ENCODE data around the gene CAPN1.
"Not testable (repeated sequence)": the region's sequence is repeated elsewhere in the genome, so short reads cannot be mapped to it uniquely, and the experiment has no call there.

Gene CAPN1

GRCh38 chr11:65218446-65218845 lies 36.7 kb downstream of the CAPN1 start:
- DNase-seq (ENCODE audit: low read depth) = no peak

GRCh38 chr11:65219930-65220213 lies 38.1 kb downstream of the CAPN1 start:
- no peak for DNase-seq (ENCODE audit: low read depth)

GRCh38 chr11:65221026-65221425 lies 39.3 kb downstream of the CAPN1 start:
- no peak for DNase-seq (ENCODE audit: low read depth)

- no peak for DNase-seq (ENCODE audit: low read depth)
Measured at GRCh38 chr11:65223011-65223410, 41.3 kb downstream of the CAPN1 start.

GRCh38 chr11:65224930-65225278 lies 43.2 kb downstream of the CAPN1 start:
- no peak for DNase-seq (ENCODE audit: low read depth)

- DNase-seq (ENCODE audit: low read depth) = no peak
Measured at GRCh38 chr11:65225279-65226102, 43.8 kb downstream of the CAPN1 start.

- DNase-seq (ENCODE audit: low read depth) = no peak
Measured at GRCh38 chr11:65226103-65226442, 44.3 kb downstream of the CAPN1 start.

GRCh38 chr11:65227879-65228278 lies 46.2 kb downstream of the CAPN1 start:
- no peak for DNase-seq (ENCODE audit: low read depth)

- no peak for DNase-seq (ENCODE audit: low read depth)
Measured at GRCh38 chr11:65236194-65237059, 54.7 kb downstream of the CAPN1 start.

- DNase-seq (ENCODE audit: low read depth) = not testable (repeated sequence)
Measured at GRCh38 chr11:65238302-65238701, 56.6 kb downstream of the CAPN1 start.

GRCh38 chr11:65241134-65241533 lies 59.4 kb downstream of the CAPN1 start:
- no peak for DNase-seq (ENCODE audit: low read depth)

- no peak for DNase-seq (ENCODE audit: low read depth)
Measured at GRCh38 chr11:65241692-65242091, 60.0 kb downstream of the CAPN1 start.

GRCh38 chr11:65242389-65242788 lies 60.7 kb downstream of the CAPN1 start:
- no peak for DNase-seq (ENCODE audit: low read depth)

GRCh38 chr11:65243797-65244196 lies 62.1 kb downstream of the CAPN1 start:
- DNase-seq (ENCODE audit: low read depth) = no peak

- not testable (repeated sequence) for DNase-seq (ENCODE audit: low read depth)
Measured at GRCh38 chr11:65245046-65245445, 63.3 kb downstream of the CAPN1 start.

- DNase-seq (ENCODE audit: low read depth) = no peak
Measured at GRCh38 chr11:65246506-65246905, 64.8 kb downstream of the CAPN1 start.

GRCh38 chr11:65248184-65248710 lies 66.5 kb downstream of the CAPN1 start:
- not testable (repeated sequence) for DNase-seq (ENCODE audit: low read depth)

GRCh38 chr11:65251476-65251875 lies 69.7 kb downstream of the CAPN1 start:
- DNase-seq (ENCODE audit: low read depth) = no peak

- DNase-seq (ENCODE audit: low read depth) = no peak
Measured at GRCh38 chr11:65254724-65255123, 73.0 kb downstream of the CAPN1 start.

- no peak for DNase-seq (ENCODE audit: low read depth)
Measured at GRCh38 chr11:65258988-65259387, 77.3 kb downstream of the CAPN1 start.

GRCh38 chr11:65260302-65260701 lies 78.6 kb downstream of the CAPN1 start:
- DNase-seq (ENCODE audit: low read depth) = no peak

- no peak for DNase-seq (ENCODE audit: low read depth)
Measured at GRCh38 chr11:65260756-65261590, 79.2 kb downstream of the CAPN1 start.
